K562 (cell line): ENCODE results near the gene NPR1. TPM values are rescaled to one million over a fixed set of nuclear protein-coding genes. Genes with fewer than 3 reads are reported as not detected.

Source experiments
- ARNT ChIP-seq, 2 experiments: fragments of 450-650 bp; IDR thresholded peaks; 2 replicates each; pipeline ENCODE4 v1.6.1; 2016; ENCODE audit warnings: mild to moderate bottlenecking in 1 of 2
- BACH1 ChIP-seq: fragments of 200-800 bp; sonication (Bioruptor generic); IDR thresholded peaks from 2 replicates; pipeline ENCODE4 v1.6.1; 2016; ENCODE audit warnings: missing genetic modification characterization, missing compliant biosample characterization
- CUX1 ChIP-seq: fragments of 200-800 bp; sonication (Bioruptor generic); IDR thresholded peaks from 2 replicates; pipeline ENCODE4 v1.6.1; 2016; ENCODE audit warnings: missing genetic modification characterization, missing compliant biosample characterization
- ETV5 ChIP-seq: sonication (generic); formaldehyde crosslinking; IDR thresholded peaks from 2 replicates; pipeline ENCODE4 v1.4.0; 2020; ENCODE audit warnings: low read depth, mild to moderate bottlenecking, missing genetic modification reagents
- MNT ChIP-seq, 2 experiments: fragments of 450-650 bp; conservative IDR thresholded peaks; 2 replicates each; pipeline ENCODE4 v1.6.1; 2017; ENCODE audit warnings: mild to moderate bottlenecking in 2 of 2, moderate library complexity in 2 of 2
- POLR2B ChIP-seq: fragments of 450-650 bp; IDR thresholded peaks from 2 replicates; pipeline ENCODE4 v1.6.1; 2018; ENCODE audit warnings: low read depth; ENCODE audit not compliant: partially characterized antibody
- SPI1 ChIP-seq: IDR thresholded peaks from 2 replicates; pipeline ENCODE4 v1.6.1; 2011; ENCODE audit warnings: low read depth, low read length, control low read depth, borderline replicate concordance
- ZBTB8A ChIP-seq: fragments of 450-650 bp; IDR thresholded peaks from 2 replicates; pipeline ENCODE4 v1.6.1; 2018; ENCODE audit warnings: mild to moderate bottlenecking, moderate library complexity; ENCODE audit not compliant: partially characterized antibody
- ZNF655 ChIP-seq: fragments of 250-450 bp; sonication (Bioruptor Pico); IDR thresholded peaks from 2 replicates; pipeline ENCODE4 v1.5.0; 2021
- polyA plus RNA-seq, 8 experiments: library from polyadenylated mRNA; depleted of rRNA in 4 of 8; stranded (reverse) in 5 of 8; unstranded in 3 of 8; fragments of >200 nt; fragmentation: Nextera tagmentation in 2 of 8; fragmentation: Illumina TruSeq in 1 of 8; extraction: Ambion mirVana in 2 of 8; extraction: Trizol in 1 of 8; gene quantifications; 2 replicates each; pipeline versions ENCODE4 v1.2.1 to v1.2.3, GENCODE V29; 2011 to 2014; ENCODE audit warnings: inconsistent platforms in 1 of 8, missing spikeins in 1 of 8
- total RNA-seq, 7 experiments: library from RNA; depleted of rRNA in 6 of 7; stranded (reverse); fragments of >200 nt in 6 of 7; fragmentation: Illumina TruSeq in 2 of 7; extraction: Trizol in 2 of 7; gene quantifications; 2 replicates each; pipeline versions ENCODE4 v1.2.1 to v1.2.3, GENCODE V29; 2011 to 2021; ENCODE audit warnings: low replicate concordance in 1 of 7
- TF ChIP-seq, protein P1 (sequence below): IDR thresholded peaks from 2 replicates; pipeline ENCODE4 v1.6.1; 2012; ENCODE audit warnings: low read depth, low read length, improper control_type of control experiment, borderline replicate concordance
- TF ChIP-seq, protein P2 (sequence below), 3 experiments: fragments of 200-800 bp in 1 of 3; fragments of 250-450 bp in 1 of 3; fragments of 450-650 bp in 1 of 3; sonication (Bioruptor Pico) in 1 of 3; sonication (Bioruptor generic) in 1 of 3; formaldehyde crosslinking in 1 of 3; IDR thresholded peaks; 2 replicates each; pipeline versions ENCODE4 v1.6.1 to v1.8.0; 2016 to 2022; ENCODE audit warnings: mild to moderate bottlenecking in 2 of 3, missing genetic modification characterization in 2 of 3, missing compliant biosample characterization in 1 of 3, moderate library complexity in 1 of 3

The NPR1 gene
- total and polyA plus RNA-seq, 9 of the 15 experiments (the other 6 are each of a cell fraction or from before 2014, with no cell fraction given): 0.05 to 0.16 (median 0.06) TPM; not detected in 6

DNA sequence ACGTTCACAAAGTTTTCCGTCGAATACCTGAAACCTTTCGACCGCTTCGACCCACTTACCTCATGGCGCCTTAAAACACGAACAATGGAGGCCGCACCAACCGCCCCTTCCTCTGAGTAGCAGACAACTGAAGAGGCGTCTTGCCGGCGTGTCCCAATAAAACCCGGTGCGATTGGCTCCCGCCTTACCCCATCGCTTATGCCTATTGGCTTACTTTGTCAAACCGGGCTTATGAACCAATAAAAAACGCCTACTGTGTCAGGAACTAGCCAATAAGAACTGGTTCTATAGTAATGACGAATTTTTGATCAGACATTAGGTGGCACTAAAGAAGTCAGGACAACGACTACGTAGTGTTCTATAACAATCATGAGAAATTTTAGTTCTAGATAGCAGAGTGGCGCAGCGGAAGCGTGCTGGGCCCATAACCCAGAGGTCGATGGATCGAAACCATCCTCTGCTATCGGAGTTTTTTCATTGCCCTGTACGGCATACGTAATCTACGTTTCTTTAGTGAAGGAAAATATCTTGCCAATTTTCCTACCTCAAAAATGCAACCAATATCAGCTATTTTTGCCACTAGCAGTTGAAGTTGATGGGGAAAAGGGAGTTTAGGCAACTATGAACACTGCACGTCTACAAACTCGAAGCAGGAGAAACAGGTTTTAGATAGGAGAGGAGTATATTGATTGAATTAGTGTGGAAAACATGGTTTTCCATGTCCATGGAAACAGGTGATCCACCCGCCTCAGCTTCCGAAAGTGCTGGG lies 7.4 kb upstream of the NPR1 start, which contains the start of gene ILF2 (continued):
- TF ChIP-seq CUX1 (CRISPR knock-in tag) (peak; percentile 66; the same call in 1 of the 2 replicates), ZNF655 (CRISPR knock-in tag) (no peak), BACH1 (tag) (peak; percentile 93), ZBTB8A (no peak), MNT (conservative IDR thresholded peaks at IDR 0.05) (peak; percentile 64 to 86), POLR2B (peak; percentile 93), ETV5 (CRISPR knock-in tag) (peak; percentile 18; the same call in 1 of the 2 replicates), ARNT (IDR thresholded peaks at IDR 0.05) (peak; percentile 58 to 92), SPI1 (peak; percentile 15; the same call in 1 of the 2 replicates)
- TF ChIP-seq, protein P1, sequence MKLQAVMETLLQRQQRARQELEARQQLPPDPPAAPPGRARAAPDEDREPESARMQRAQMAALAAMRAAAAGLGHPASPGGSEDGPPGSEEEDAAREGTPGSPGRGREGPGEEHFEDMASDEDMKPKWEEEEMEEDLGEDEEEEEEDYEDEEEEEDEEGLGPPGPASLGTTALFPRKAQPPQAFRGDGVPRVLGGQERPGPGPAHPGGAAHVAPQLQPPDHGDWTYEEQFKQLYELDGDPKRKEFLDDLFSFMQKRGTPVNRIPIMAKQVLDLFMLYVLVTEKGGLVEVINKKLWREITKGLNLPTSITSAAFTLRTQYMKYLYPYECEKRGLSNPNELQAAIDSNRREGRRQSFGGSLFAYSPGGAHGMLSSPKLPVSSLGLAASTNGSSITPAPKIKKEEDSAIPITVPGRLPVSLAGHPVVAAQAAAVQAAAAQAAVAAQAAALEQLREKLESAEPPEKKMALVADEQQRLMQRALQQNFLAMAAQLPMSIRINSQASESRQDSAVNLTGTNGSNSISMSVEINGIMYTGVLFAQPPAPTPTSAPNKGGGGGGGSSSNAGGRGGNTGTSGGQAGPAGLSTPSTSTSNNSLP: peak; percentile 98; the same call in 1 of the 2 replicates
- TF ChIP-seq, protein P2, sequence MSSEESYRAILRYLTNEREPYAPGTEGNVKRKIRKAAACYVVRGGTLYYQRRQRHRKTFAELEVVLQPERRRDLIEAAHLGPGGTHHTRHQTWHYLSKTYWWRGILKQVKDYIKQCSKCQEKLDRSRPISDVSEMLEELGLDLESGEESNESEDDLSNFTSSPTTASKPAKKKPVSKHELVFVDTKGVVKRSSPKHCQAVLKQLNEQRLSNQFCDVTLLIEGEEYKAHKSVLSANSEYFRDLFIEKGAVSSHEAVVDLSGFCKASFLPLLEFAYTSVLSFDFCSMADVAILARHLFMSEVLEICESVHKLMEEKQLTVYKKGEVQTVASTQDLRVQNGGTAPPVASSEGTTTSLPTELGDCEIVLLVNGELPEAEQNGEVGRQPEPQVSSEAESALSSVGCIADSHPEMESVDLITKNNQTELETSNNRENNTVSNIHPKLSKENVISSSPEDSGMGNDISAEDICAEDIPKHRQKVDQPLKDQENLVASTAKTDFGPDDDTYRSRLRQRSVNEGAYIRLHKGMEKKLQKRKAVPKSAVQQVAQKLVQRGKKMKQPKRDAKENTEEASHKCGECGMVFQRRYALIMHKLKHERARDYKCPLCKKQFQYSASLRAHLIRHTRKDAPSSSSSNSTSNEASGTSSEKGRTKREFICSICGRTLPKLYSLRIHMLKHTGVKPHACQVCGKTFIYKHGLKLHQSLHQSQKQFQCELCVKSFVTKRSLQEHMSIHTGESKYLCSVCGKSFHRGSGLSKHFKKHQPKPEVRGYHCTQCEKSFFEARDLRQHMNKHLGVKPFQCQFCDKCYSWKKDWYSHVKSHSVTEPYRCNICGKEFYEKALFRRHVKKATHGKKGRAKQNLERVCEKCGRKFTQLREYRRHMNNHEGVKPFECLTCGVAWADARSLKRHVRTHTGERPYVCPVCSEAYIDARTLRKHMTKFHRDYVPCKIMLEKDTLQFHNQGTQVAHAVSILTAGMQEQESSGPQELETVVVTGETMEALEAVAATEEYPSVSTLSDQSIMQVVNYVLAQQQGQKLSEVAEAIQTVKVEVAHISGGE (CRISPR knock-in tag; IDR thresholded peaks at IDR 0.05): 0 out of 6 replicates have a peak, but pooled peaks of 1 of the 3 experiments have one; percentile 40
